PC-9 (cell line): ENCODE results near the gene BORCS5. TPM values are rescaled to one million over a fixed set of nuclear protein-coding genes. Genes with fewer than 3 reads are reported as not detected.
A peak's percentile ranks its signal among the peaks of the same experiment; 100 is the strongest.

Source experiments
- BruUV-seq: library from RNA; stranded (reverse); fragments of 400-500 nt; replicated peaks from 2 replicates; lab custom pipeline; 2021; lab: Mats Ljungman, UMichigan
- CTCF ChIA-PET: fragments of 300-600 bp; sonication (Branson Sonifier 250); formaldehyde crosslinking; loops from one replicate; lab custom pipeline; 2022; ENCODE audit warnings: antibody characterized with exemption; lab: Charles Lee
- POLR2A ChIA-PET: fragments of 300-600 bp; sonication (Branson Sonifier 250); formaldehyde crosslinking; loops from one replicate; lab custom pipeline; 2022; ENCODE audit warnings: antibody characterized with exemption; ENCODE audit not compliant: unreplicated experiment; lab: Charles Lee
- DNase-seq, 2 experiments: peaks; one replicate each; pipeline versions ENCODE4 v3.0.0 to v3.0.0-alpha.2; 2015 to 2022; ENCODE audit warnings: mixed read lengths in 1 of 2
- H2AFZ ChIP-seq: fragments of 200-600 bp; sonication (generic); 2 replicates; pipeline ENCODE4 v1.8.1; 2017; ENCODE audit warnings: antibody characterized with exemption
- H3F3A ChIP-seq: fragments of 200-600 bp; sonication (generic); 2 replicates; pipeline ENCODE4 v1.8.1; 2017; ENCODE audit warnings: antibody characterized with exemption, mild to moderate bottlenecking, low read depth; ENCODE audit not compliant: insufficient read depth
- H3K27ac ChIP-seq: fragments of 200-600 bp; sonication (generic); 2 replicates; pipeline ENCODE4 v1.6.1; 2016; ENCODE audit warnings: mixed run types
- H3K27me3 ChIP-seq: fragments of 200-600 bp; sonication (generic); 2 replicates; pipeline ENCODE4 v1.6.1; 2016; ENCODE audit warnings: low read depth, mixed run types; ENCODE audit not compliant: insufficient read depth
- H3K36me3 ChIP-seq: fragments of 200-600 bp; sonication (generic); 2 replicates; pipeline ENCODE4 v1.6.1; 2016; ENCODE audit warnings: low read depth, mixed run types
- H3K4me1 ChIP-seq: fragments of 200-600 bp; sonication (generic); replicated peaks from 2 replicates; pipeline ENCODE4 v1.6.1; 2016; ENCODE audit warnings: mixed run types; ENCODE audit not compliant: insufficient read depth
- H3K4me2 ChIP-seq: fragments of 200-600 bp; sonication (generic); 2 replicates; pipeline ENCODE4 v1.6.1; 2017; ENCODE audit warnings: mixed run types
- H3K4me3 ChIP-seq: fragments of 200-600 bp; sonication (generic); 2 replicates; pipeline ENCODE4 v1.6.1; 2016; ENCODE audit warnings: mixed run types
- H3K79me2 ChIP-seq: fragments of 200-600 bp; sonication (generic); 2 replicates; pipeline ENCODE4 v1.6.1; 2017; ENCODE audit warnings: low read depth, mixed run types
- H3K9me2 ChIP-seq: fragments of 200-600 bp; sonication (generic); 2 replicates; pipeline ENCODE4 v1.8.1; 2017; ENCODE audit warnings: mild to moderate bottlenecking; ENCODE audit not compliant: insufficient read depth
- H3K9me3 ChIP-seq: fragments of 200-600 bp; sonication (generic); 2 replicates; pipeline ENCODE4 v1.8.1; 2016; ENCODE audit warnings: low read depth; ENCODE audit not compliant: insufficient read depth
- H4K20me1 ChIP-seq: fragments of 200-600 bp; sonication (generic); 2 replicates; pipeline ENCODE4 v1.8.1; 2017; ENCODE audit not compliant: insufficient read depth
- EZH2 ChIP-seq: fragments of 200-600 bp; sonication (generic); IDR thresholded peaks from 2 replicates; pipeline ENCODE4 v1.8.0; 2017; ENCODE audit warnings: antibody characterized with exemption, low read depth
- intact Hi-C: fragments of 100-400 bp; cut with micrococcal nuclease; formaldehyde crosslinking; loops from one replicate; pipeline ENCODE4 v1.10.0; 2022; ENCODE audit not compliant: unreplicated experiment
- total RNA-seq: library from RNA; stranded (reverse); gene quantifications from 2 replicates; pipeline ENCODE4 v1.2.3, GENCODE V29; 2021
- TF ChIP-seq, protein P1 (sequence below): fragments of 200-600 bp; sonication (generic); conservative IDR thresholded peaks from 2 replicates; pipeline ENCODE4 v1.6.1; 2017; ENCODE audit warnings: mixed run types, antibody characterized with exemption, mild to moderate bottlenecking, moderate library complexity

BORCS5 gene
- total RNA-seq, 1 experiment from 2014 or later: 19.7 TPM

DNA sequence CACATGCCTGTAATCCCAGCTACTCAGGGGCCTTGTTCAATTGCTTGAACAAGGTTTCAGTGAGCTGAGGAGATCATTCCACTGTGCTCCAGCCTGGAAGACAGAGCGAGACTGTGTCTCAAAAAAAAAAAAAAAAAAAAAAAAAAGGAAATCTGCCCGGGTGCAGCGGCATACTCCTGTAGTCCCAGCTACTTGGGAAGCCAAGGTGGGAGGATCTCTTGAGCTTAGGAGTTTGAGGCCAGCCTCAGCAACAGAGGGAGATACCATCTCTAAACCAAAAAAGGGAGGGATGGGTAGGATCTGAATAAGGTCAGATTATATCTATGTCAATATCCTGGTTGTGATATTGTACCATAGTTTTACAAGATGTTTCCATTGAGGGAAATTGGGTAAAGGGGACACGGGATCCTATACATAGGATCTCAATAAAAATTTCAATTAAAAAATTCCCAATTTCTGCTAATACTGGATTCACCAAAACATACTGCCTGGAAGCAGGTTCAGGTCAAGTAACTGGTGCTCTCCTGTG is 76.4 kb downstream of the BORCS5 start:
- CTCF ChIA-PET: no interaction called here
- Histone ChIP-seq H3K79me2 (no peaks in the 10 kb centered on the region), H3K36me3 (no peaks in the 10 kb centered on the region), H3K27ac (no peak overlapping the region), H3F3A (peaks cover 9% of the 10 kb centered on the region), H3K4me2 (no peak overlapping the region), H3K27me3 (no peaks in the 10 kb centered on the region), H3K4me3 (no peak overlapping the region), H3K4me1 (peaks cover 15% of the 10 kb centered on the region), H3K9me2 (no peaks in the 10 kb centered on the region), H3K9me3 (no peaks in the 10 kb centered on the region), H2AFZ (no peak overlapping the region), H4K20me1 (no peaks in the 10 kb centered on the region)
- TF ChIP-seq, protein P1, sequence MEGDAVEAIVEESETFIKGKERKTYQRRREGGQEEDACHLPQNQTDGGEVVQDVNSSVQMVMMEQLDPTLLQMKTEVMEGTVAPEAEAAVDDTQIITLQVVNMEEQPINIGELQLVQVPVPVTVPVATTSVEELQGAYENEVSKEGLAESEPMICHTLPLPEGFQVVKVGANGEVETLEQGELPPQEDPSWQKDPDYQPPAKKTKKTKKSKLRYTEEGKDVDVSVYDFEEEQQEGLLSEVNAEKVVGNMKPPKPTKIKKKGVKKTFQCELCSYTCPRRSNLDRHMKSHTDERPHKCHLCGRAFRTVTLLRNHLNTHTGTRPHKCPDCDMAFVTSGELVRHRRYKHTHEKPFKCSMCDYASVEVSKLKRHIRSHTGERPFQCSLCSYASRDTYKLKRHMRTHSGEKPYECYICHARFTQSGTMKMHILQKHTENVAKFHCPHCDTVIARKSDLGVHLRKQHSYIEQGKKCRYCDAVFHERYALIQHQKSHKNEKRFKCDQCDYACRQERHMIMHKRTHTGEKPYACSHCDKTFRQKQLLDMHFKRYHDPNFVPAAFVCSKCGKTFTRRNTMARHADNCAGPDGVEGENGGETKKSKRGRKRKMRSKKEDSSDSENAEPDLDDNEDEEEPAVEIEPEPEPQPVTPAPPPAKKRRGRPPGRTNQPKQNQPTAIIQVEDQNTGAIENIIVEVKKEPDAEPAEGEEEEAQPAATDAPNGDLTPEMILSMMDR: no peak
- no peak for TF ChIP-seq EZH2
- no TSS peak for BruUV-seq
- POLR2A ChIA-PET: no interaction called here
- intact Hi-C loops: no loop called here
- no peak for DNase-seq

DNA sequence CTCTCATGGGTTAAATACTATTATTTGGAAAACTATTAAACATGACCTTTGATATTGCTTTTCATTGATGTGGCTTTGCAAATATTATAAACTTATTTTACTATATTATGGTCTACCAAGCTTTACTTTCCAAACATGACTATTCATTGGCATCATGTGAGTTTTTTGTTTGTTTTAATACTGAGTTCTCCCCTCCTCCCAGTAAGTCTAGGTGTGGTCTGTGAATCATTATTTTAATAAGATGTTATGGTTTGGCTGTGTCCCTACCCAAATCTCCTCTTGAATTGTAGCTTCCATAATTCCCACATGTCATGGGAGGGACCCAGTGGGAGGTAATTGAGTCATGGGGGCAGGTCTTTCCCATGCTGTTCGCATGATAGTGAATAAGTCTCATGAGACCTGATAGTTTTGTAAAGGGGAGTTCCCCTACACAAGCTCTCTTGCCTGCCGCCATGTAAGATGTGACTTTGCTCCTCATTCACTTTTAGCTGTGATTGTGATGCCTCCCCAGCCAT is 80.0 kb downstream of the BORCS5 start:
- Histone ChIP-seq H3K27me3 (no peaks in the 10 kb centered on the region), H3K4me2 (no peak overlapping the region), H2AFZ (no peak overlapping the region), H3K79me2 (no peaks in the 10 kb centered on the region), H3K9me3 (no peaks in the 10 kb centered on the region), H3K36me3 (no peaks in the 10 kb centered on the region), H3F3A (peaks cover 9% of the 10 kb centered on the region), H3K4me1 (peaks cover 19% of the 10 kb centered on the region), H3K9me2 (no peaks in the 10 kb centered on the region), H3K27ac (no peak overlapping the region), H3K4me3 (no peak overlapping the region), H4K20me1 (no peaks in the 10 kb centered on the region)
- CTCF ChIA-PET: no interaction called here
- TF ChIP-seq, protein P1: no peak
- no peak for TF ChIP-seq EZH2
- POLR2A ChIA-PET: interaction anchor here (1.0 kb wide), 1 partner anchor 100 kb away, joined by 5 read pairs; no protein-coding TSS in a partner anchor
- intact Hi-C loops: no loop called here
- BruUV-seq: no TSS peak
- no peak for DNase-seq

DNA sequence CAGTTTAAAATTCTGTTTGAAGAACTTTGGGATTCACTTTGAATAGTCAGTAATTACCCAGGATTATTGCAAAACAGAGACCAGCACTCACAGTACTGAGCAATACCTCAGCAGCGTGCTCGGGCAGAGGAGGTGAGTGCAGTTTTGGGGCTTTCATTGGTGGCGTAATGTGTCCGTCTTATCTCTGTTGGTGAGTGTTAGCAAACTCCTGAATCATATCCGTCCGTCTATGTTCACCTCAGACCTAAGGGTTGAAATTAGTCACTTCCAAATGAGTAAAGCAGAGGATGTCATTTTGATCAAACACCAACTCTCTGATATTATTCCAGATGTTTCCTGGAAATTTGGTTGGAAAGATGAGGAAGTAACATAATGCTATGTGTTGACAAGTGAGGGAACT is 82.8 kb downstream of the BORCS5 start:
- H3K9me3 ChIP-seq: no peaks in the 10 kb centered on the region
- no peaks in the 10 kb centered on the region for H3K79me2 ChIP-seq
- no peaks in the 10 kb centered on the region for H3K36me3 ChIP-seq
- H3F3A ChIP-seq: no peaks in the 10 kb centered on the region
- no peaks in the 10 kb centered on the region for H3K27me3 ChIP-seq
- H3K4me2 ChIP-seq: no peak overlapping the region
- TF ChIP-seq, protein P1: no peak
- no peak for TF ChIP-seq EZH2
- H3K4me1 ChIP-seq: 0 out of 2 replicates have a peak, but pooled peaks cover 9% of the 10 kb centered on the region
- intact Hi-C loops: no loop called here
- POLR2A ChIA-PET: interaction anchor here (0.7 kb wide), 1 partner anchor 141 kb away, joined by 3 read pairs; no protein-coding TSS in a partner anchor
- peak overlapping the region; percentile 57 for H3K27ac ChIP-seq
- no peaks in the 10 kb centered on the region for H4K20me1 ChIP-seq
- H3K4me3 ChIP-seq: no peak overlapping the region
- no peaks in the 10 kb centered on the region for H3K9me2 ChIP-seq
- H2AFZ ChIP-seq: no peak overlapping the region
- CTCF ChIA-PET: no interaction called here
- DNase-seq: peak in 1 of 2 experiments; percentile 77
- BruUV-seq: no TSS peak
